GM23248 (cell line): ENCODE data around the gene TRPM1. TPM values are rescaled to one million over a fixed set of nuclear protein-coding genes. Genes with fewer than 3 reads are reported as not detected.

Source experiments
- DNase-seq: peaks from one replicate; pipeline ENCODE4 v3.0.0-alpha.2; 2015
- H2AFZ ChIP-seq: fragments of 200-600 bp; sonication (generic); 2 replicates; pipeline ENCODE4 v1.6.1; 2016; ENCODE audit warnings: antibody characterized with exemption
- H3F3A ChIP-seq: fragments of 200-600 bp; sonication (generic); 2 replicates; pipeline ENCODE4 v1.6.1; 2016; ENCODE audit warnings: mild to moderate bottlenecking, antibody characterized with exemption, mixed run types; ENCODE audit not compliant: insufficient read depth
- H3K27ac ChIP-seq: fragments of 200-600 bp; sonication (generic); 2 replicates; pipeline ENCODE4 v1.5.1; 2016; ENCODE audit warnings: mild to moderate bottlenecking
- H3K27me3 ChIP-seq: fragments of 200-600 bp; sonication (generic); replicated peaks from 2 replicates; pipeline ENCODE4 v1.6.1; 2016; ENCODE audit warnings: mild to moderate bottlenecking; ENCODE audit not compliant: insufficient read depth
- H3K36me3 ChIP-seq: fragments of 200-600 bp; sonication (generic); 2 replicates; pipeline ENCODE4 v1.6.1; 2016; ENCODE audit warnings: low read depth, mild to moderate bottlenecking
- H3K4me1 ChIP-seq: fragments of 200-600 bp; sonication (generic); 2 replicates; pipeline ENCODE4 v1.6.1; 2016; ENCODE audit warnings: mild to moderate bottlenecking; ENCODE audit not compliant: insufficient read depth
- H3K4me2 ChIP-seq: fragments of 200-600 bp; sonication (generic); one replicate; pipeline ENCODE4 v1.6.1; 2016; ENCODE audit warnings: mild to moderate bottlenecking; ENCODE audit not compliant: unreplicated experiment
- H3K4me3 ChIP-seq: fragments of 200-600 bp; sonication (generic); 2 replicates; pipeline ENCODE4 v1.5.1; 2016; ENCODE audit warnings: mild to moderate bottlenecking
- H3K79me2 ChIP-seq: fragments of 200-600 bp; sonication (generic); 2 replicates; pipeline ENCODE4 v1.6.1; 2016; ENCODE audit warnings: mild to moderate bottlenecking; ENCODE audit not compliant: insufficient read depth
- H3K9ac ChIP-seq: fragments of 200-600 bp; sonication (generic); 2 replicates; pipeline ENCODE4 v1.6.1; 2016; ENCODE audit warnings: mild to moderate bottlenecking
- H3K9me2 ChIP-seq: fragments of 200-600 bp; sonication (generic); 2 replicates; pipeline ENCODE4 v1.6.1; 2016; ENCODE audit warnings: mixed run types, mild to moderate bottlenecking, moderate library complexity; ENCODE audit not compliant: insufficient read depth
- H3K9me3 ChIP-seq: fragments of 200-600 bp; sonication (generic); one replicate; pipeline ENCODE4 v1.6.1; 2017; ENCODE audit warnings: low read depth
- H4K20me1 ChIP-seq: fragments of 200-600 bp; sonication (generic); 2 replicates; pipeline ENCODE4 v1.6.0; 2016; ENCODE audit not compliant: insufficient read depth
- EZH2 ChIP-seq: fragments of 200-600 bp; sonication (generic); IDR thresholded peaks from 2 replicates; pipeline ENCODE4 v1.6.1; 2018; ENCODE audit warnings: antibody characterized with exemption, mild to moderate bottlenecking; ENCODE audit not compliant: insufficient read depth, poor library complexity, severe bottlenecking
- EZH2phosphoT487 ChIP-seq: fragments of 200-600 bp; sonication (generic); IDR thresholded peaks from 2 replicates; pipeline ENCODE4 v1.6.1; 2018; ENCODE audit warnings: antibody characterized with exemption, moderate library complexity, mild to moderate bottlenecking, low read depth; ENCODE audit not compliant: insufficient read depth
- WGBS, 2 experiments: methylation state at CpG; one replicate each; pipeline ENCODE4 v1.1.6; 2015 to 2017; ENCODE audit warnings: low lambda C conversion rate in 2 of 2, low coverage in 1 of 2; ENCODE audit errors: missing lambda C conversion rate in 2 of 2; 5-methylcytosine and 5-hydroxymethylcytosine counted together
- in situ Hi-C: fragments of 300-500 bp; cut with MboI; formaldehyde crosslinking; loops from 2 replicates; pipeline ENCODE4 v1.15.0; 2020
- polyA plus RNA-seq: library from polyadenylated mRNA; unstranded; fragments of >200 nt; fragmentation: Nextera tagmentation; extraction: Ambion mirVana; gene quantifications from 2 replicates; pipeline ENCODE4 v1.2.1, GENCODE V29; 2016
- total RNA-seq: library from RNA; depleted of rRNA; stranded (reverse); fragments of >200 nt; shearing (Covaris generic); gene quantifications from 2 replicates; pipeline ENCODE4 v1.2.3, GENCODE V29; 2014

The TRPM1 gene
- total and polyA plus RNA-seq, 2 experiments from 2014 or later: not detected

- DNase-seq: no peak
- Histone ChIP-seq H3K4me1 (no peaks in the 10 kb centered on the region), H3K9me2 (no peaks in the 10 kb centered on the region), H3K79me2 (no peaks in the 10 kb centered on the region), H3K9me3 (no peaks in the 10 kb centered on the region), H4K20me1 (no peaks in the 10 kb centered on the region), H3F3A (no peaks in the 10 kb centered on the region), H3K4me3 (no peak overlapping the region), H3K4me2 (no peak overlapping the region), H3K27me3 (0 out of 2 replicates have a peak, but pooled peaks cover 10% of the 10 kb centered on the region), H3K36me3 (no peaks in the 10 kb centered on the region), H3K27ac (no peak overlapping the region), H3K9ac (no peak overlapping the region), H2AFZ (no peak overlapping the region)
- WGBS, 2 experiments: 43 to 57% methylated on average over 3 of the region's 3 CpGs
- no peak for TF ChIP-seq EZH2
- TF ChIP-seq EZH2phosphoT487: no peak
- in situ Hi-C loops: no loop called here
Observed at GRCh38 chr15:31051496-31052080, 49.9 kb downstream of the TRPM1 start.

- no peaks in the 10 kb centered on the region for H3K9me3 ChIP-seq
- no peak overlapping the region for H3K4me3 ChIP-seq
- H3K9ac ChIP-seq: no peak overlapping the region
- no peak overlapping the region for H3K27ac ChIP-seq
- in situ Hi-C loops: no loop called here
- 59 to 67% methylated on average over 10 of the region's 10 CpGs for WGBS, 2 experiments
- H3K79me2 ChIP-seq: no peaks in the 10 kb centered on the region
- H3K4me1 ChIP-seq: no peaks in the 10 kb centered on the region
- no peak for TF ChIP-seq EZH2
- TF ChIP-seq EZH2phosphoT487: no peak
- no peaks in the 10 kb centered on the region for H3K9me2 ChIP-seq
- 0 out of 2 replicates have a peak, but pooled peaks cover 10% of the 10 kb centered on the region for H3K27me3 ChIP-seq
- no peak for DNase-seq
- H3F3A ChIP-seq: no peaks in the 10 kb centered on the region
- no peak overlapping the region for H2AFZ ChIP-seq
- no peaks in the 10 kb centered on the region for H3K36me3 ChIP-seq
- H3K4me2 ChIP-seq: no peak overlapping the region
- no peaks in the 10 kb centered on the region for H4K20me1 ChIP-seq
Observed at GRCh38 chr15:31050953-31051352, 50.6 kb downstream of the TRPM1 start.

GRCh38 chr15:31049682-31050615 is 51.6 kb downstream of the TRPM1 start:
- in situ Hi-C loops: no loop called here
- H3K27ac ChIP-seq: no peak overlapping the region
- no peak for TF ChIP-seq EZH2phosphoT487
- no peak for TF ChIP-seq EZH2

GRCh38 chr15:31049111-31049510 is 52.4 kb downstream of the TRPM1 start:
- Histone ChIP-seq H3K4me2 (no peak overlapping the region), H3K27me3 (no peaks in the 10 kb centered on the region; the same call in 1 of the 2 replicates), H4K20me1 (no peaks in the 10 kb centered on the region), H3K4me1 (no peaks in the 10 kb centered on the region), H3K36me3 (no peaks in the 10 kb centered on the region), H3K27ac (no peak overlapping the region), H3K4me3 (no peak overlapping the region), H3K79me2 (no peaks in the 10 kb centered on the region), H3F3A (no peaks in the 10 kb centered on the region), H3K9me2 (no peaks in the 10 kb centered on the region), H2AFZ (no peak overlapping the region), H3K9ac (no peak overlapping the region), H3K9me3 (no peaks in the 10 kb centered on the region)
- 69 to 78% methylated on average over 10 of the region's 10 CpGs for WGBS, 2 experiments
- TF ChIP-seq EZH2 (no peak), EZH2phosphoT487 (no peak)
- in situ Hi-C loops: no loop called here
- no peak for DNase-seq

More at GRCh38 chr15:31049682-31050615, 51.6 kb downstream of the TRPM1 start:
- no peak overlapping the region for H2AFZ ChIP-seq
- peaks cover 2% of the 10 kb centered on the region; the same call in 1 of the 2 replicates for H3K27me3 ChIP-seq
- H3K9me2 ChIP-seq: no peaks in the 10 kb centered on the region
- 56 to 57% methylated on average over 12 of the region's 12 CpGs for WGBS, 2 experiments
- no peak overlapping the region for H3K4me3 ChIP-seq
- H3K36me3 ChIP-seq: no peaks in the 10 kb centered on the region
- H3K4me2 ChIP-seq: no peak overlapping the region
- no peaks in the 10 kb centered on the region for H3K9me3 ChIP-seq
- H4K20me1 ChIP-seq: no peaks in the 10 kb centered on the region
- no peak overlapping the region for H3K9ac ChIP-seq
- no peak for DNase-seq
- H3F3A ChIP-seq: no peaks in the 10 kb centered on the region
- no peaks in the 10 kb centered on the region for H3K79me2 ChIP-seq
- no peaks in the 10 kb centered on the region for H3K4me1 ChIP-seq
